ENCODE results near the gene STUM.
A peak's percentile ranks its signal among the peaks of the same experiment; 100 is the strongest.

The STUM gene

GRCh38 chr1:226512076-226512728 is 36.4 kb upstream of the STUM start:
- ChIA-PET POLR2A (no interaction called here), CTCF (interaction anchor here (0.6 to 0.9 kb wide), 2 partner anchors 65 to 114 kb away, joined by 3 read pairs; no protein-coding TSS in a partner anchor)
- DNase-seq (ENCODE audit: extremely low spot score), result no peak
- no peak for TF ChIP-seq PKNOX1 (IDR thresholded peaks at IDR 0.05)
- TF ChIP-seq LEF1 (IDR thresholded peaks at IDR 0.05; ENCODE audit: borderline replicate concordance), result no peak
- TF ChIP-seq SP1 (IDR thresholded peaks at IDR 0.05), result no peak
- no peak for TF ChIP-seq CTBP1 (IDR thresholded peaks at IDR 0.05; ENCODE audit: borderline replicate concordance)

GRCh38 chr1:226518375-226518774 is 30.2 kb upstream of the STUM start:
- ChIA-PET POLR2A (no interaction called here), CTCF (no interaction called here)
- no peak for DNase-seq (ENCODE audit: extremely low spot score)
- TF ChIP-seq ELF4 (IDR thresholded peaks at IDR 0.05) (no peak), CTBP1 (IDR thresholded peaks at IDR 0.05; ENCODE audit: borderline replicate concordance) (no peak), ZNF384 (IDR thresholded peaks at IDR 0.05) (no peak), PKNOX1 (IDR thresholded peaks at IDR 0.05) (no peak), L3MBTL2 (conservative IDR thresholded peaks at IDR 0.05) (no peak), FOXA1 (IDR thresholded peaks at IDR 0.05) (no peak), BHLHE40 (IDR thresholded peaks at IDR 0.05; ENCODE audit: borderline replicate concordance) (no peak), NFRKB (IDR thresholded peaks at IDR 0.05) (no peak), TARDBP (IDR thresholded peaks at IDR 0.05) (no peak), SUZ12 (IDR thresholded peaks at IDR 0.05) (no peak), ARNT (IDR thresholded peaks at IDR 0.05) (no peak)

GRCh38 chr1:226519135-226519534 is 29.4 kb upstream of the STUM start:
- DNase-seq (ENCODE audit: extremely low spot score), result no peak
- ChIA-PET POLR2A (no interaction called here), CTCF (no interaction called here)
- TF ChIP-seq NFRKB (IDR thresholded peaks at IDR 0.05) (no peak), ZNF384 (IDR thresholded peaks at IDR 0.05) (no peak), PKNOX1 (IDR thresholded peaks at IDR 0.05) (no peak), ARNT (IDR thresholded peaks at IDR 0.05) (no peak)

GRCh38 chr1:226519716-226520598 is 28.6 kb upstream of the STUM start:
- TF ChIP-seq PKNOX1 (IDR thresholded peaks at IDR 0.05), result no peak
- TF ChIP-seq SUZ12 (IDR thresholded peaks at IDR 0.05), result no peak
- ChIA-PET POLR2A (no interaction called here), CTCF (no interaction called here)
- peak; percentile 46 for DNase-seq (ENCODE audit: extremely low spot score)

GRCh38 chr1:226520640-226521355 is 27.8 kb upstream of the STUM start:
- DNase-seq (ENCODE audit: extremely low spot score), result no peak
- POLR2A ChIA-PET, result no interaction called here
- CTCF ChIA-PET, result no interaction called here
- TF ChIP-seq TARDBP (IDR thresholded peaks at IDR 0.05), result no peak
- TF ChIP-seq ELF4 (IDR thresholded peaks at IDR 0.05), result no peak
- no peak for TF ChIP-seq SUZ12 (IDR thresholded peaks at IDR 0.05)
- TF ChIP-seq FOXA1 (IDR thresholded peaks at IDR 0.05), result no peak
- TF ChIP-seq ZNF384 (IDR thresholded peaks at IDR 0.05), result no peak
- no peak for TF ChIP-seq CTBP1 (IDR thresholded peaks at IDR 0.05; ENCODE audit: borderline replicate concordance)
- TF ChIP-seq FOXM1 (IDR thresholded peaks at IDR 0.05; ENCODE audit: borderline replicate concordance), result no peak
- TF ChIP-seq NFRKB (IDR thresholded peaks at IDR 0.05), result no peak
- no peak for TF ChIP-seq ARNT (IDR thresholded peaks at IDR 0.05)
- TF ChIP-seq PKNOX1 (IDR thresholded peaks at IDR 0.05), result no peak
- no peak for TF ChIP-seq BHLHE40 (IDR thresholded peaks at IDR 0.05; ENCODE audit: borderline replicate concordance)
- no peak for TF ChIP-seq LEF1 (IDR thresholded peaks at IDR 0.05; ENCODE audit: borderline replicate concordance)
- no peak for TF ChIP-seq SP1 (IDR thresholded peaks at IDR 0.05)

Data from HEK293T (cell line).